Measurements from ENCODE around the gene HERC2. TPM values are rescaled to one million over a fixed set of nuclear protein-coding genes. Genes with fewer than 3 reads are reported as not detected.

The HERC2 gene
- total and polyA plus RNA-seq, 2 donors (not counting 3 experiments of a cell fraction or from before 2014, with no cell fraction given): 46.1 to 83.9 TPM

DNA sequence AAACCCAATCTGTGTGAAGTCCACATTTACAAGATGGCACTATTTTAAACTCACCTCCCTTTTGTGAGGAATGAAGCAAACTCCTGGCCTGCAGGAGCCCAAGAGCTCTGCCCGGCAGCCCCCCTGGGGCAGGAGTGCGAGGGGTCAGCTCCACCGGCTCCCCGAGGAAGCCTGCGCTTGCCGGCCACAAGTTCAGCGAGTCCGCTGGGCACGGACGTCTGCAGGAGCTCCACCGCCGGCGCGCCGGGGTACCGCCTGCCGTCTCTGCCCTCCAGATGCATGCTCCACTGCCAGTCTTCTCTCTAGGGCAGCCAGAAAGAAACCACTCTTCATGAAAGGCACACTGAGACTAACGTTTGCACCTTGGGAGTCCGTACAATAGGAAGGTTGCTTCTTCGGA lies 240.4 kb downstream of the HERC2 start:
- TF ChIP-seq POLR2A (IDR thresholded peaks at IDR 0.05; ENCODE audit: low read depth, low read length): no peak
- no peak for TF ChIP-seq FOS (IDR thresholded peaks at IDR 0.05; ENCODE audit: borderline replicate concordance, insufficient read depth, low read length)
- no peak for TF ChIP-seq GATA2 (IDR thresholded peaks at IDR 0.05; ENCODE audit: insufficient read depth, insufficient read length, low read depth, low read length)
- no peak for TF ChIP-seq MYC (IDR thresholded peaks at IDR 0.05; ENCODE audit: low read depth, low read length)
- TF ChIP-seq JUN (IDR thresholded peaks at IDR 0.05; ENCODE audit: borderline replicate concordance, insufficient read depth, insufficient read length, low read depth): no peak
- TF ChIP-seq POLR2AphosphoS5 (IDR thresholded peaks at IDR 0.05; ENCODE audit: insufficient read depth, low read depth, low read length): no peak
- TF ChIP-seq, protein P1, sequence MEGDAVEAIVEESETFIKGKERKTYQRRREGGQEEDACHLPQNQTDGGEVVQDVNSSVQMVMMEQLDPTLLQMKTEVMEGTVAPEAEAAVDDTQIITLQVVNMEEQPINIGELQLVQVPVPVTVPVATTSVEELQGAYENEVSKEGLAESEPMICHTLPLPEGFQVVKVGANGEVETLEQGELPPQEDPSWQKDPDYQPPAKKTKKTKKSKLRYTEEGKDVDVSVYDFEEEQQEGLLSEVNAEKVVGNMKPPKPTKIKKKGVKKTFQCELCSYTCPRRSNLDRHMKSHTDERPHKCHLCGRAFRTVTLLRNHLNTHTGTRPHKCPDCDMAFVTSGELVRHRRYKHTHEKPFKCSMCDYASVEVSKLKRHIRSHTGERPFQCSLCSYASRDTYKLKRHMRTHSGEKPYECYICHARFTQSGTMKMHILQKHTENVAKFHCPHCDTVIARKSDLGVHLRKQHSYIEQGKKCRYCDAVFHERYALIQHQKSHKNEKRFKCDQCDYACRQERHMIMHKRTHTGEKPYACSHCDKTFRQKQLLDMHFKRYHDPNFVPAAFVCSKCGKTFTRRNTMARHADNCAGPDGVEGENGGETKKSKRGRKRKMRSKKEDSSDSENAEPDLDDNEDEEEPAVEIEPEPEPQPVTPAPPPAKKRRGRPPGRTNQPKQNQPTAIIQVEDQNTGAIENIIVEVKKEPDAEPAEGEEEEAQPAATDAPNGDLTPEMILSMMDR (IDR thresholded peaks at IDR 0.05; ENCODE audit: extremely low read depth in 1 of 2, insufficient read depth in 1 of 2, low read depth in 1 of 2, low read length in 2 of 2): no peak
- no peak for TF ChIP-seq MAX (IDR thresholded peaks at IDR 0.05; ENCODE audit: insufficient read depth, insufficient read length)
- TF ChIP-seq EZH2 (IDR thresholded peaks at IDR 0.05; ENCODE audit: borderline replicate concordance, low read depth, low read length, severe bottlenecking): no peak
- Histone ChIP-seq H3K27ac (ENCODE audit: insufficient read depth, low read depth, low read length) (no peak overlapping the region), H3K4me3 (replicated peaks in 1 of 3; ENCODE audit: insufficient read depth in 1 of 3, low read depth in 1 of 3, low read length in 3 of 3) (no peak overlapping the region), H3K4me1 (ENCODE audit: control insufficient read depth, extremely low read depth, insufficient read depth, low read length) (no peaks in the 10 kb centered on the region), H4K20me1 (replicated peaks; ENCODE audit: control insufficient read depth, extremely low read depth, insufficient read depth, low read length) (no peaks in the 10 kb centered on the region), H3K9ac (replicated peaks; ENCODE audit: extremely low read depth, insufficient read depth, low read length) (no peak overlapping the region), H2AFZ (ENCODE audit: low read depth, low read length) (no peak overlapping the region), H3K36me3 (ENCODE audit: control insufficient read depth in 2 of 2, extremely low read depth in 1 of 2, insufficient read depth in 2 of 2, low read length in 2 of 2) (no peaks in the 10 kb centered on the region), H3K4me2 (ENCODE audit: insufficient read depth, low read length) (no peak overlapping the region), H3K9me1 (replicated peaks; ENCODE audit: control insufficient read depth, extremely low read depth, insufficient read depth, low read length) (no peaks in the 10 kb centered on the region), H3K9me3 (replicated peaks; ENCODE audit: control insufficient read depth, insufficient read depth, low read length) (no peaks in the 10 kb centered on the region), H3K27me3 (ENCODE audit: control insufficient read depth in 2 of 2, insufficient read depth in 2 of 2, low read length in 2 of 2) (no peaks in the 10 kb centered on the region), H3K79me2 (ENCODE audit: control insufficient read depth, insufficient read depth, low read length) (no peaks in the 10 kb centered on the region)
- DNase-seq (ENCODE audit: low read depth, low spot score): no peak
- intact Hi-C loops (cut with micrococcal nuclease): no loop called here
- FAIRE-seq: no peak
- CTCF ChIA-PET: no interaction called here
- BruUV-seq (replicated peaks): no TSS peak
- dilution Hi-C loops (cut with MboI; ENCODE audit: extremely low pct_ligation_motif_present, low sequenced_read_pairs): no loop called here
- POLR2A ChIA-PET: no interaction called here
